ENCODE measurements around the gene GPR37. TPM values are rescaled to one million over a fixed set of nuclear protein-coding genes. Genes with fewer than 3 reads are reported as not detected.

The GPR37 gene
- total RNA-seq, 1 donor from 2014 or later: 4.1 TPM

GRCh38 chr7:124792002-124792401, 26.4 kb upstream of the GPR37 start:
- Histone ChIP-seq H3K36me3 (ENCODE audit: control insufficient read depth, insufficient read depth, low read length) (no peaks in the 10 kb centered on the region), H3K27me3 (ENCODE audit: control insufficient read depth, insufficient read depth, low read length) (no peaks in the 10 kb centered on the region), H3K4me3 (ENCODE audit: low read depth, low read length) (no peak overlapping the region)
- DNase-seq (ENCODE audit: low read depth): no peak
- TF ChIP-seq CTCF (IDR thresholded peaks at IDR 0.05; ENCODE audit: insufficient read depth, low read length, poor library complexity, severe bottlenecking): no peak

GRCh38 chr7:124791426-124791825, 25.8 kb upstream of the GPR37 start:
- Histone ChIP-seq H3K4me3 (ENCODE audit: low read depth, low read length) (no peak overlapping the region), H3K36me3 (ENCODE audit: control insufficient read depth, insufficient read depth, low read length) (no peaks in the 10 kb centered on the region), H3K27me3 (ENCODE audit: control insufficient read depth, insufficient read depth, low read length) (no peaks in the 10 kb centered on the region)
- TF ChIP-seq CTCF (IDR thresholded peaks at IDR 0.05; ENCODE audit: insufficient read depth, low read length, poor library complexity, severe bottlenecking): no peak
- no peak for DNase-seq (ENCODE audit: low read depth)

GRCh38 chr7:124790645-124791044, 25.1 kb upstream of the GPR37 start:
- no peaks in the 10 kb centered on the region for H3K27me3 ChIP-seq (ENCODE audit: control insufficient read depth, insufficient read depth, low read length)
- no peak for TF ChIP-seq CTCF (IDR thresholded peaks at IDR 0.05; ENCODE audit: insufficient read depth, low read length, poor library complexity, severe bottlenecking)
- no peaks in the 10 kb centered on the region for H3K36me3 ChIP-seq (ENCODE audit: control insufficient read depth, insufficient read depth, low read length)
- DNase-seq (ENCODE audit: low read depth): no peak
- H3K4me3 ChIP-seq (ENCODE audit: low read depth, low read length): no peak overlapping the region

DNA sequence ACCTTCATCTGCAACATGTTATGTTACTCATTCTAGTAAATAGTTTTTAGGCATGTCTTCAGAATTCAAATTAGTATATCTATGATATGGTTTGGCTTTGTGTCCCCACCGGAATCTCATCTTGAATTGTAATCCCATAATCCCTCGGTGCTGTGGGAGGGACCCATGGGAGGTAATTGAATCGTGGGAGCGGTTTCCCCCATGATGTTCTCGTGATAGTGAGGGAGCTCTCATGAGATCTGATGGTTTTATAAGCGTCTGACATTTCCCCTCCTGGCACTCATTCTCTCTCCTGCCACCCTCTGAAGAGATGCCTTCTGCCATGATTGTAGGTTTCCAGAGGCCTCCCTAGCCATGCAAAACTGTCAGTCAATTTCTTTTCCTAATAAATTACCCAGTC, 20.4 kb upstream of the GPR37 start:
- DNase-seq (ENCODE audit: low read depth): no peak
- TF ChIP-seq CTCF (IDR thresholded peaks at IDR 0.05; ENCODE audit: insufficient read depth, low read length, poor library complexity, severe bottlenecking): no peak
- Histone ChIP-seq H3K36me3 (ENCODE audit: control insufficient read depth, insufficient read depth, low read length) (no peaks in the 10 kb centered on the region), H3K27me3 (ENCODE audit: control insufficient read depth, insufficient read depth, low read length) (no peaks in the 10 kb centered on the region), H3K4me3 (ENCODE audit: low read depth, low read length) (no peak overlapping the region)

- no peak for DNase-seq (ENCODE audit: low read depth)
- Histone ChIP-seq H3K27me3 (ENCODE audit: control insufficient read depth, insufficient read depth, low read length) (no peaks in the 10 kb centered on the region), H3K4me3 (ENCODE audit: low read depth, low read length) (no peak overlapping the region), H3K36me3 (ENCODE audit: control insufficient read depth, insufficient read depth, low read length) (no peaks in the 10 kb centered on the region)
- peak; percentile 83 for TF ChIP-seq CTCF (IDR thresholded peaks at IDR 0.05; ENCODE audit: insufficient read depth, low read length, poor library complexity, severe bottlenecking)
Measured at GRCh38 chr7:124784879-124785818, 19.6 kb upstream of the GPR37 start.
